ENCODE measurements around the gene CD22. TPM values are rescaled to one million over a fixed set of nuclear protein-coding genes. Genes with fewer than 3 reads are reported as not detected.

The CD22 gene
- total RNA-seq, 1 experiment from 2014 or later = 15.4 TPM

DNA sequence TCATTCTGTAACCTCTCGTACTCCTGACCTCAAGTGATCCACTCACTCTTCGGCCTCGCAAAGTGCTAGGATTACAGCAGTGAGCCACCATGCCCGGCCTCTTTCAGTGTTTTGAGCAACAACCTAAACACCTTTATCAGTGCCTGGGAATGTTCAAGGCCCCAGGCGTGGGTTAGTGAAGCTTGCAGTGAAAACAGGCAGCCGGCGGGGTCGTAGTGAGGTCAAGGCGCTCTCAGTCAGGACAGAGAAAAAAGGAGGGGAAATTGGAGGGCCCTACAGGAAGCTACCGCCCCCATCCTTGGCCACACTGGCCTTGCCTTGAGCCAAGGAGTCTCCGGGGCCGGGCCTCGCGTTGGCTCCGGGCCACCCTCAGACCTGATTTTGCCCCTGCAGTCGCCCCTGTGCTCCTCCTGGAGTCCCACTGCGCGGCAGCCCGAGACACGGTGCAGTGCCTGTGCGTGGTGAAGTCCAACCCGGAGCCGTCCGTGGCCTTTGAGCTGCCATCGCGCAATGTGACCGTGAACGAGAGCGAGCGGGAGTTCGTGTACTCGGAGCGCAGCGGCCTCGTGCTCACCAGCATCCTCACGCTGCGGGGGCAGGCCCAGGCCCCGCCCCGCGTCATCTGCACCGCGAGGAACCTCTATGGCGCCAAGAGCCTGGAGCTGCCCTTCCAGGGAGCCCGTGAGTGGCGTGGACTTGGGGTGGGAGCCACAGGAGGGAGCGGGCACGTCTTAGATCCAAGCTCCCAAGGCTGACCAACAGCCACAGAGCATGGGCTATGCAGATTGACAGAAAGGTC, 19.3 kb upstream of the CD22 start:
- DNase-seq (ENCODE audit: low read depth) = peak; percentile 92

DNA sequence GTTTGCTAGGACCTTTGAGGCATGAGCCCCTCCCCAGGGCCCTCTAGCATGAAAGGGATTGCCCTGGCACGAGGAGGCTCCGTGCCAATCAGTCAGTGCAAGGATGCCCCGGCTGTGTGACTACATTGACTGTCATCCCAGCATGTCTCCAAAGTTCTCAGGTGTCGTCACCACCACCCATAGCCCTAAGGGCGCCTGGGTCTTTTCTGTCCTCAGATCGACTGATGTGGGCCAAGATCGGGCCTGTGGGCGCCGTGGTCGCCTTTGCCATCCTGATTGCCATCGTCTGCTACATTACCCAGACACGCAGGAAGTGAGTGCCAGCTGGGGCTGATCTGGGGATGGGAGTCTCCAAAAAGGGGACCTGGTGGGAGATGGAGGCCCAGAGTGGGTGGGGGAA, 18.7 kb upstream of the CD22 start:
- no peak for DNase-seq (ENCODE audit: low read depth)
- in situ Hi-C loops (cut with HindIII; ENCODE audit: low pct_unique_long_range_greater_than_20kb, low sequenced_read_pairs) = no loop called here

More for the DNA sequence above, 19.3 kb upstream of the CD22 start:
- in situ Hi-C loops (cut with HindIII; ENCODE audit: low pct_unique_long_range_greater_than_20kb, low sequenced_read_pairs) = no loop called here

DNA sequence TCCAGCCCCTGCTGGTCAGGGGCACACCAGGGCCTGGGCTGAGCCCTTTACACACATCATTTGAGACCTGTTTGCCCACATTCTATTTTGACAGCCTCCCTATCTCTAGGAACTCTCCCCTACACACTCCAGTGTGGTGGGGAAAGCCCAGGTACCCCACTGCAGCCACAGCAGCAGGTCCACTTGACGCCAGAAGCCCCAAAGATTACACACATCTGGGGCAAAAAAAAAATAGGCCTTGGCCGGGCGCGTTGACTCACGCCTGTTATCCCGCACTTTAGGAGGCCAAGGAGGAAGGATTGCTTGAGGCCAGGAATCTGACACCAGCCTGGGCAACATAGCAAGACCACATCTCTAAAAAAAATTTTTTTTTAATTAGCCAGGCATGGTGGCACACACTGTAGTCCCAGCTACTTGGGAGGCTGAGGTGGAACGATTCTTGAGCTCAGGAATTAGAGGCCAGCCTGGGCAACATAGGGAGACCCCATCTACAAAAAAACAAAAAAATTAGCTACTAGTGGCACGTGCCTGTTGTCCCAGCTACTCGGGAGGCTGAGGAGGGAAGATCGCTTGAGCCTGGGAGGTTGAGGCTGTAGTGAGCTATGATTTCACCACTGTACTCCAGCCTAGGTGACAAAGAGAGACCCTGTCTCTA, 18.0 kb upstream of the CD22 start:
- no peak for DNase-seq (ENCODE audit: low read depth)
- in situ Hi-C loops (cut with HindIII; ENCODE audit: low pct_unique_long_range_greater_than_20kb, low sequenced_read_pairs) = no loop called here

DNA sequence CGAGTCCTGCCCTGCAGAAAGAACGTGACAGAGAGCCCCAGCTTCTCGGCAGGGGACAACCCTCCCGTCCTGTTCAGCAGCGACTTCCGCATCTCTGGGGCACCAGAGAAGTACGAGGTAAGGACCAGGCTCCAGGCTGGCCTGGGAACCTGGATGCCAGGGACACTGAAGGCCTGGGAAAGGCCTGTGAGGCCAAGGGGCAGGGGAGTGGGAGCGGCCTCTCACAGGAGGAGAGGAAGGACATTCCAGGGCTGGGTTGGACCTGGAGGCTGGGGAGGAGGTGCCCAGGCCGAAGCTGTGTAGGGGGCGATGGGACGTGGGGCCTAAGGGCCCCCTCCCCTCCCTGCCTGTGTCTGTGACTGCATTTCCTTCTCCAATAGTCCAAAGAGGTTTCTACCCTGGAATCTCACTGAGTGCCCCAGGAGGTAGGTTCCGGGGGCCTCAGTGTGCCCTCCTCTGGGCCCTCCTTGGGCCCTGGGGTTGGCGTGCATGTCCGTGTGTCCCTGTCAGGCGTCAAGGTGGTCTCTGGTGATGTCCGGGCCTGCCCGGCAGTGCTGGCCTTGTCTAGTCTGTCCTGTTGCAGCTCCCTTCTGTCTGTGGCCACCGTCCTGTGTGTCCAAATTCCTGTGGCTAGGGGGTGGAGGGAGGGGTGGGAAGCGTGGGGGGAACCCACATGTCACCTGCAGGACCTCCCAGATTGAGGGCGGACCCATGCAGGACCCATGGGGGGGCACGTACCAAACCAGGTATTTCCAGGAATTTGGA, 16.9 kb upstream of the CD22 start:
- no peak for DNase-seq (ENCODE audit: low read depth)
- in situ Hi-C loops (cut with HindIII; ENCODE audit: low pct_unique_long_range_greater_than_20kb, low sequenced_read_pairs) = no loop called here

DNA sequence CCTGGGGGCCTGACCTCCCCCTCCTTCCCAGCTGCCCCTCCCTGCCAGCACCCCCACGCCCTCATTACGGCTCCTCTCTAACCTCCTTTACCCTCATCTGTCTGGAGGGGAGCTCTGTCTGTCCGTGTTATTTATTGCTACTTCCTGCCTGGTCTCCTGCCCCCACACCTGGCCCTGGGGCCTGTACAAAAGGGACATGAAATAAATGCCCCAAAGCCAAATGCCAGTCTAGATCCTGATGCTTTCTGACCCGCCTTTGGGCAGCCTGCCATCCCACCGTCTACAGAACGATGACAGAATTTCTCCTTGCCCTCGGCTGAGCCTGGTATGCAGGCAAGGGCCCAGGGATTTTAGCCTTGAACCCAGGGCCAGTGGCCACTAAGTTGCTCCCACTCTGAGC, 15.4 kb upstream of the CD22 start:
- in situ Hi-C loops (cut with HindIII; ENCODE audit: low pct_unique_long_range_greater_than_20kb, low sequenced_read_pairs) = no loop called here
- DNase-seq (ENCODE audit: low read depth) = no peak

DNA sequence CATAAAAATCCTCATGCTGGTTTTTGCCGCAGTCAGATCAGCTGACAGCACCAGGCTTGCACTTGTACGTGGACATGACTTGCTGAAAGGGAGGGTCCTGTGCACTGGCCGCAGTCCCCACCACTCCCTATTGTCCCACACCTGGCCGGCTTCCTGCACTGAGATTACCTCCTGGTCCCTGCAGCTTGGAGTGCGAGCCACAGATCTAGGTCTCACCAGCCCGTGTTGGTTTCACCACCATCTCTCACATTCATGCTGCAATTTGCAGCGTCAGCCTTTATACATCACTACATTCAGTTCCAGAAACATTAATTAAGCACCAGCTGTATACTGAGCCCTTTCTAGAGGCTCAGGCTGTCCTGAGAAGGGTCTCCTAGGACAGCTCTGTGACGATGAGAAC, 15.0 kb upstream of the CD22 start:
- DNase-seq (ENCODE audit: low read depth) = no peak
- in situ Hi-C loops (cut with HindIII; ENCODE audit: low pct_unique_long_range_greater_than_20kb, low sequenced_read_pairs) = no loop called here

DNA sequence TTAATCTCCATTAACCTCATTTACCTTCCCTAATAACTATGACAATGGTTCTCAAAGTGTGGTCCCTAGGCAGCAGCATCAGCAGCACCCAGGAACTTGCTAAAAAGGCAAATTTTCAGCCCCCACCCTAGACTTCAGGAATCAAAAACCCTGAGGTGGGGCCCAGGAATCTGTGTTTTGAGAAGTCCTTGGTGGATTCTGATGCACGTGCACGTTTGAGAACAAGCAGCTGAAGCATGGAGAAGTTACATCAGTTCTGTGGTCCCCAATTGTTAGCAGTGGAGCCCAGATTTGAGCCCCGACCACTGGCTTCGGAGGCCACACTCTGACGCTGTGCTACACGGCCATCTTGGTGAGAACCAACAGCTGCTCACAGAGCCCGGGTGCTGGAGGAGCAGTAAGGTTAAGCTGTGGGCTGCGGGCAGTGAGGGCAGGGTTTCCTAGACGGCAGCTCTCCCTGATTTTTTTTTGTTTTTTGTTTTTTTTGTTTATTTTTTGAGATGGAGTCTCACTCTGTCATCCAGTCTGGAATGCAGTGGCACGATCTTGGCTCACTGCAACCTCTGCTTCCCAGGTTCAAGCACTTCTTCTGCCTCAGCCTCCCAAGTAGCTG, 14.0 kb upstream of the CD22 start:
- DNase-seq (ENCODE audit: low read depth) = no peak
- in situ Hi-C loops (cut with HindIII; ENCODE audit: low pct_unique_long_range_greater_than_20kb, low sequenced_read_pairs) = no loop called here

DNA sequence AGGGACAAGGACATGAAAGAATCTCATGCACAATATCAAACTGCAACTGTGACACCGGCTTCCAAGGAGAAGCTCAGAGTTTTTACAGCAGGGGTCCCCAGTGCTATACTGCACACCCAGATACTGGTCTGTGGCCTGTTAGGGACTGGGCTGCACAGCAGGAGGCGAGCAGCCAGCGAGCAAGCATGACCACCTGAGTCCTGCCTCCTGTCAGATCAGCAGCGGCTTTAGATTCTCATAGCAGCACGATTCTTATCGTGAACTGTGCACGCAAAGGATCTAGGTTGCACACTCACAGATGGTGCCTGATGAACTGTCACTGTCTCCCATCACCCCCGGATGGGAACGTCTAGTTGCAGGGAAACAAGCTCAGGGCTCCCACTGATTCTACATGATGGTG, 13.1 kb upstream of the CD22 start:
- in situ Hi-C loops (cut with HindIII; ENCODE audit: low pct_unique_long_range_greater_than_20kb, low sequenced_read_pairs) = no loop called here
- no peak for DNase-seq (ENCODE audit: low read depth)

DNA sequence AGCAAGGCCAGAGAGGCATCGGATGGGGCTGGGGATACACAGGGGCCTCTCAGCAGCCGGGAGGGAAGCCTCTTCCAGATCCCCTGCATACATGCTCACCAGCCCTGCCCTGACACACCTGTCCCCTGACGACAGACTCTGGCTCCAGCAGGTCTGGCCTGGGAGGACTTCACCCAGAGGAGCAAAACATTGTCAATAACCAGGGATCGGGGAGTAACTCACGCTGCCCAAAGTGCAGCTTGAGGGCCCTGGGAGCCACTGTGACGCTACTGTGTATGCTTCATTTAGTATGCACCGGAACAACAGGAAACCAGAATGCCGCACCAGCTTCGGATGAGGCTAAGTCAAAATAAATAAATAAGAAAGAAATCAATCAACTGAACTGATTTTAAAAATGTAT, 12.4 kb upstream of the CD22 start:
- no peak for DNase-seq (ENCODE audit: low read depth)
- in situ Hi-C loops (cut with HindIII; ENCODE audit: low pct_unique_long_range_greater_than_20kb, low sequenced_read_pairs) = no loop called here

DNA sequence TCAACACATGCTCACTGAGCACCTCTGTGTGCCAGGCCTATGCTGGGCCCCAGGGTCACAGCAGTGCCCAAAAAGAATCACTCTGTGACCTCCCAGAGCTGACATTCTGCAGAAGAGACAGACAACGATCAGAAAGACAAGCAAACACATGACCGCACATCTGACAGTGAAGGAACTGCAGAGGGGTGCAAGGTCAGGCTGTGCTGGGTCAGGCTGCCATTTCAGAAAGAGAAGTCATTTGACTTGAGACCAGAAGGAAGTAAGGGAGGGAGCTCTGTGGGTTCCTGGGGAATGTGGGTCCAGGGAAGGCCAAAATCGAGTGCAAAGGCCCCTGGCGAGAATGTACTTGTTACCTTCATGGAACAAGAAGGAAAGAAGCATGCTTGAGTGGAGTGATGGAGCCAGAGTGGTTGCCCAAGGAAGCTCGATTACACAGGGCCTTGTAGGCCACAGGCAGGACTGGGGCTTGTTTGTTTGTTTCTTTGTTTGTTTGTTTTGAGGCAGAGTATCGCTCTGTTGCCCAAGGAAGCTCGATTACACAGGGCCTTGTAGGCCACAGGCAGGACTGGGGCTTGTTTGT, 11.4 kb upstream of the CD22 start:
- DNase-seq (ENCODE audit: low read depth) = peak; percentile 44
- in situ Hi-C loops (cut with HindIII; ENCODE audit: low pct_unique_long_range_greater_than_20kb, low sequenced_read_pairs) = no loop called here

DNA sequence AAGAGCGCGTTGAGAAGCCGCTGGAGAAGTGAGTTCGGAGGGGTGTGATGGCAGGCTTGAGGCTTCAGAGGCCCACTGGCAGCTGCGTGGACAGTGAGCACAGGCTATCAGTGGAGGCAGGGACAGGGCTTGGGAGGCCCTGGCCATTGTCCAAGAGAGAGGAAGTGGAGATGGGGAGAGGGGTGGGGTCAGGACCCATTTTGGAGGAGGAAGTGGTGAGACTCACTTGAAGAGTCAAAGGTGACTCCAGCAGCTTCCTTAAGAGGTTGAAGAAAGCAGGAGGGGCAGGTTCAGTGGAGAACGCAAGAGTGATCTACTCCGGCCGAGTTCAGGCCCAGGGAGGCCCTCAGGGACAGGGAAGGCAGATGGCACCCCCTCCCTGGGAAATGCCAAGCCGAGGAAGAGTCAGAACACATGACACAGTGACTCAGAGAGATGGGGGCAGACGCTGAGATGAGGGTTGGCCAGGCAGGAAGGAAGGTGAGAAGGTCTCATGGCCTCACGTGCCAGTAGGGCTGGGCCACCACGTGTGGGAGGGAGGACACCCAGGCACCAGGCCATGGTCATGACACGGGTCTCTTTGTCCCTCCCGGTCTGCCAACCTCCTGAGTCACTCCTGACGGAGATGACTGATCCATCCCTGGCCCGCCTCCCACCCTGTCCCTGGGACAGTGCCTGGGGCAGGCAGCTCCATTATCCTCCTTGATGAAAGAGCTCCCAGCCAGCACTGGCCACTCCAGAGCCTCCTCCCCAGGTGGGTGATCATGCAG, 10.1 kb upstream of the CD22 start:
- in situ Hi-C loops (cut with HindIII; ENCODE audit: low pct_unique_long_range_greater_than_20kb, low sequenced_read_pairs) = no loop called here

DNA sequence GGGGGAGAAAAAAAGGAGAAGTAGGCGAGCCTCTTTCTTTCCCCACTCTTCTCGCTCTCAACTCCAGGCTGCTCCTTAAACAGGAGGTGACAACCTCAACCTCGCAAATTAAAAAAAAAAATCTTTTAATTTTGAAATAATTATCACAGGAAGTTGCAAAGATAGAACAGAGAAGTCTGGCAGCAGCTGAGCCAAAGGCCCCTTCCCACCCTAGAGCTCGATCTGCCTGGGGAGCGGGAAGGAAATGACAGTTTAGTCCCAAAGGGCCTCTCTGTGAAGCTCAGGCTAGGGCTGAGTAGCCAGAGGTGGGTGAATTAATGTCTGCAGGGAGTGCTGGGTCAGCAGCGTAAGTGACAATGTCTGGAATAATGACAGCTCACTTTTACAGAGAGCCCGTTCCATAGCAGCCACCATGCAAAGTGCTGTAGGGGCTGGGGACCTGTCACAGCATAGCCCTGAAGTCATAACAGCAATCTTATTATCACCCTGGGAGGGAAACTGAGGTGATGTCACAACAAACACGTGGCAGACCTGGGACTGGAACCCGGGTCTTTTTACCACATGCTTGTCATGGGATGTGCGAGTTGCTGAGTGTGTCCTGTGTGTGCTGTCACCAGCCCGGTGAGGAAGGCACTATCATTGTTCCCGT, 8.8 kb upstream of the CD22 start:
- no peak for DNase-seq (ENCODE audit: low read depth)
- in situ Hi-C loops (cut with HindIII; ENCODE audit: low pct_unique_long_range_greater_than_20kb, low sequenced_read_pairs) = no loop called here

More for the DNA sequence above, 10.1 kb upstream of the CD22 start:
- DNase-seq (ENCODE audit: low read depth) = peak; percentile 100

DNA sequence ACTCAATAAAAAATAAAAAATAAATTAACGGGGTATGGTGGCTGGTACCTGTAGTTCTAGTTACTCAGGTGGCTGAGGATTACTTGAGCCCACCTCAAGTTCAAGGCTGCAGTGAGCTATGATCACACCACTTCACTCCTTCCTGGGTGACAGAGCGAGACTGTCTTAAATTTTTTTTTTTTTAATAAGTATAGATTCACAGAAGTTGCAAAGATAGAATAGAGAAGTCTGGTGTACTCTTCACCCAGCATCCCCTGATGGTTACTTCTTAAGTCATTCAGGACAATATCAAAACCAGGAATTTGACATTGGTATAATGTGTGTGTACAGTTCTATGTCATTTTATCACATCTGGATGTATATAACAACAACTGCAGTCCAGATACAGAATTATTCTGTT, 7.7 kb upstream of the CD22 start:
- in situ Hi-C loops (cut with HindIII; ENCODE audit: low pct_unique_long_range_greater_than_20kb, low sequenced_read_pairs) = no loop called here
- no peak for DNase-seq (ENCODE audit: low read depth)

DNA sequence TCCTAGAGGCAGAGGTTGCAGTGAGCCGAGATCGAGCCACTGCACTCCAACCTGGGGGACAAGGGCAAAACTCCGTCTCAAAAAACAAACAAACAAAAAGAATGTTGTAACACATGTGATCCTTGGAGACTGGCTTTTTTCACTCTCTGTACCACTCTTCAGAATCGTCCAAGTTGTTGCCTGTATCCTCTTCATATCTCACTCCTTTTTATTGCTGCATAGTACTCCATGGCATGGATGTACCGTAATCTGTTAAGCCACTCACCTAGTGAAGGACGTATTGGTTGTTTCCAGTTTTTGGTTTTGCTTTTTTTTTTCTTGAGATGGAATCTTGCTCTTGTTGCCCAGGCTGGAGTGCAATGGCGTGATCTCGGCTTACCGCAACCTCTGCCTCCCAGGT, 7.0 kb upstream of the CD22 start:
- DNase-seq (ENCODE audit: low read depth) = no peak
- in situ Hi-C loops (cut with HindIII; ENCODE audit: low pct_unique_long_range_greater_than_20kb, low sequenced_read_pairs) = no loop called here

DNA sequence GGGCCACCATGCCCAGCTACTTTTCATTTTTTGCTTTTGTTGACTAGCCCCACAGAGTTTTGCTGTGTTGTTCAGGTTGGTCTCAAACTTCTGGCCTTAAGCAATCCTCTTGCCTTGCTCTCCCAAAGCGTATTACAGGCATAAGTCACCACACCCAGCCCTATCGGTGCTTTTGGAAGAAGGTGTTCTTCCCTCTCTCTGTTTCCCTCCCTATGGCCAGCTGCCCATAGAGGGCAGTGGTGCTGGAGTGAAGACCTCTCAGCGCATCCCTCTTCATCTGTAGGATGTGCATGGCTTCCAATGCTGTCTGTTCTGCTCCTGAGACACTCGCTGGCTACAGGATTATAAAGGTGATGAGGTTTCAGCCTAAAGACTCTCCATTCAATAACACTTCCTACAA, 1.3 kb upstream of the CD22 start:
- DNase-seq (ENCODE audit: low read depth) = no peak
- in situ Hi-C loops (cut with HindIII; ENCODE audit: low pct_unique_long_range_greater_than_20kb, low sequenced_read_pairs) = no loop called here

DNA sequence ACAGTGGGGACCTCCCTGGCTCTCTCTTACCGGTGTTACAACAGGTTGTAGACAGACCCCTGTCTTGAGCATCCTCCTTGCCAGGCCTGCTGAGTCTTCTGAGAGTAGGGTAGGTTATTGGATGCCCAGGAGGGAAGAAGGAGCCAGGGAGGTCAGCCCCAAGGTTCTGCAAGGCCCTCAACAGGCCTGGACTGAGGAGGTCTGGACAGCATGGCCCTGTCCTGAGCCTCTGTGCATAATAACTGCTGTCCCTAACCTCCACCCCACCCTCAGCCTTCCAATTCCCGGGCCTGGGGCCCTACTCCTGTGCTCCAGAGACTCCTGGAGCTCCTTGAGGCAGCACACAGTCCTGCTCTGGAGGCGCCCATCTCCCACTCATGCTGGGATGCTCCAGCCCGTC, 336 bp downstream of the CD22 start:
- no peak for DNase-seq (ENCODE audit: low read depth)
- in situ Hi-C loops (cut with HindIII; ENCODE audit: low pct_unique_long_range_greater_than_20kb, low sequenced_read_pairs) = no loop called here

DNA sequence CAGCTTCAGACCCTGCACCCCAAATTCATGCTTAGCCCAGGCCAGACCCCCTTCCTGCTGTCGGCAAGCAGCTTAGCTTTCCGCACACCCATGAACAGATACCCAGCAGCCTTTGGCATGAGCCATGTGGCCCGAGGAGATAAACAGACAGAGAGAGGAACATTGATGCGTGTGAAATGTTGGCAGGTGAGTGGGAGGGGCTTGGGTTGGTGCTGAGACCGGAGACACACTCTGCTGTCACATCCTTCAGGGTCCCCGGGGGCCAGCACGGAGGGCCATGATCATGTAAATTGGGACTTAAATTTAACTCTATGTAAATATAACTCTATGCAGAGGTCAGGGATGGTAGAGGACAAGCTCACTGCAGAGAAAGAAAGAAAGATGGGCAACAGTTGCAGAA, 1.5 kb downstream of the CD22 start:
- DNase-seq (ENCODE audit: low read depth) = no peak
- in situ Hi-C loops (cut with HindIII; ENCODE audit: low pct_unique_long_range_greater_than_20kb, low sequenced_read_pairs) = no loop called here

Measured in Caki2 (cell line).